Activated CD4-positive, alpha-beta T cell treated with anti-CD3 and anti-CD28 coated beads for 4 hours (primary cell): ENCODE results near the gene PEAR1.

ENCODE experiments used
- DNase-seq, 2 donors: peaks; one replicate each; pipeline ENCODE4 v3.0.0-alpha.2; 2020

The PEAR1 gene

GRCh38 chr1:156893048-156893953, at the start of gene PEAR1:
TSS of gene PEAR1 (plus strand) at chr1:156893718. CDS start at chr1:156903927, 10,209 bp downstream.
- DNase-seq: no peak

GRCh38 chr1:156844102-156844501, 49.4 kb upstream of the PEAR1 start:
- no peak for DNase-seq

GRCh38 chr1:156844638-156845037, 48.9 kb upstream of the PEAR1 start:
- DNase-seq: no peak

- DNase-seq: peak; percentile 38 to 39
These were observed 48.2 kb upstream of the PEAR1 start for GRCh38 chr1:156845055-156845952.

- no peak for DNase-seq
These were observed 47.5 kb upstream of the PEAR1 start for GRCh38 chr1:156845953-156846545.

GRCh38 chr1:156846643-156847042, 46.9 kb upstream of the PEAR1 start:
- no peak for DNase-seq

- DNase-seq: no peak
These were observed 45.7 kb upstream of the PEAR1 start for GRCh38 chr1:156847591-156848460.

GRCh38 chr1:156848461-156849150, 44.9 kb upstream of the PEAR1 start:
- peak; percentile 52 to 59 for DNase-seq

- DNase-seq: no peak
These were observed 44.4 kb upstream of the PEAR1 start for GRCh38 chr1:156849151-156849496.

GRCh38 chr1:156851779-156852417, 41.6 kb upstream of the PEAR1 start:
- DNase-seq: no peak

- DNase-seq: no peak
These were observed 41.1 kb upstream of the PEAR1 start for GRCh38 chr1:156852418-156852874.

GRCh38 chr1:156853761-156854160, 39.8 kb upstream of the PEAR1 start:
- DNase-seq: no peak

GRCh38 chr1:156854634-156855033, 38.9 kb upstream of the PEAR1 start:
- DNase-seq: no peak

- DNase-seq: no peak
These were observed 37.2 kb upstream of the PEAR1 start for GRCh38 chr1:156856282-156856785.

- DNase-seq: no peak
These were observed 36.0 kb upstream of the PEAR1 start for GRCh38 chr1:156857532-156857931.

- DNase-seq: no peak
These were observed 35.0 kb upstream of the PEAR1 start for GRCh38 chr1:156858555-156858956.

- no peak for DNase-seq
These were observed 34.5 kb upstream of the PEAR1 start, which contains the start of gene INSRR for GRCh38 chr1:156858959-156859522. TSS of gene INSRR (minus strand) at chr1:156859117. CDS start at chr1:156858621, 496 bp downstream.

GRCh38 chr1:156859523-156860112, 33.9 kb upstream of the PEAR1 start:
- DNase-seq: peak; percentile 16 to 25

- DNase-seq: peak; percentile 55 to 58
These were observed 33.3 kb upstream of the PEAR1 start for GRCh38 chr1:156860113-156860627.
